Measurements from ENCODE around the gene HDLBP. TPM values are rescaled to one million over a fixed set of nuclear protein-coding genes. Genes with fewer than 3 reads are reported as not detected.
"Not testable (repeated sequence)": the region's sequence is repeated elsewhere in the genome, so short reads cannot be mapped to it uniquely, and the experiment has no call there.

Gene HDLBP
- total RNA-seq, 2 donors from 2014 or later = 272 to 283 TPM

- H3K36me3 Mint-ChIP-seq (ENCODE audit: insufficient read depth in 2 of 2) = peaks cover 0 to 6% of the 10 kb centered on the region in 2 donors
- no peaks in the 10 kb centered on the region for H3K27me3 Mint-ChIP-seq (ENCODE audit: low read depth)
- H3K4me1 Mint-ChIP-seq (ENCODE audit: low read depth) = peaks cover 75% of the 10 kb centered on the region
- H3K9me3 Mint-ChIP-seq = no peaks in the 10 kb centered on the region
- H3K27ac Mint-ChIP-seq = peak overlapping the region; percentile 83
- DNase-seq = peak; percentile 73 to 78
- H3K4me3 Mint-ChIP-seq = peak overlapping the region; percentile 79 to 84
- ATAC-seq (replicated peaks in 1 of 2) = peak; percentile 91 to 97
Observed at GRCh38 chr2:241309684-241310117, 5.8 kb downstream of the HDLBP start.

GRCh38 chr2:241308832-241309500 lies 6.5 kb downstream of the HDLBP start:
- Mint-ChIP-seq H3K36me3 (ENCODE audit: insufficient read depth in 2 of 2) (peaks cover 0 to 6% of the 10 kb centered on the region in 2 donors), H3K27me3 (ENCODE audit: low read depth) (no peaks in the 10 kb centered on the region), H3K4me3 (peak overlapping the region; percentile 68 to 79), H3K9me3 (no peaks in the 10 kb centered on the region), H3K27ac (peak overlapping the region; percentile 88), H3K4me1 (ENCODE audit: low read depth) (peaks cover 74% of the 10 kb centered on the region)
- ATAC-seq (replicated peaks in 1 of 2) (no peak), DNase-seq (no peak)

DNA sequence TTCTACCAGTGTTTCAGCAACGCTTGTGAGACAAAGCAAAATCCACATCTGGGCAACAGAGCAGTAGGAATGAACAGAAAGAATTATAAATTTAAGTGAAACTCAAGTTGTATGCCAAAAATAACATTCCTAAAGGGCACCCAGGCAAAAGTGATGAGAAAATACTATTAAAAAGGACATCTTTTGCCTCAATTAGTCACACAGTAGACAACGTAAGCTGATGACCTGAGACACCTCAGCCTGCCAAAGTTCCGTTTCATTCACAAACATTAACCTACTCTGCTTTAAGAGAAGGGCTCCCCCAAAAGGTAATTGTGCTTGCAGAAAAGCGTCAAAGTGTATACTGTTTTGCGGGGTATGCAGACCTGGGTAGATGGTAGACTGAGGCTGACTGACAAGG lies 7.2 kb downstream of the HDLBP start:
- Mint-ChIP-seq H3K4me1 (ENCODE audit: low read depth) (peaks cover 67% of the 10 kb centered on the region), H3K9me3 (no peaks in the 10 kb centered on the region), H3K36me3 (ENCODE audit: insufficient read depth in 2 of 2) (peaks cover 0 to 6% of the 10 kb centered on the region in 2 donors), H3K27ac (no peak overlapping the region), H3K4me3 (peak overlapping the region in 1 of 2 donors; percentile 5), H3K27me3 (ENCODE audit: low read depth) (no peaks in the 10 kb centered on the region)
- DNase-seq (no peak), ATAC-seq (replicated peaks in 1 of 2) (no peak)

DNA sequence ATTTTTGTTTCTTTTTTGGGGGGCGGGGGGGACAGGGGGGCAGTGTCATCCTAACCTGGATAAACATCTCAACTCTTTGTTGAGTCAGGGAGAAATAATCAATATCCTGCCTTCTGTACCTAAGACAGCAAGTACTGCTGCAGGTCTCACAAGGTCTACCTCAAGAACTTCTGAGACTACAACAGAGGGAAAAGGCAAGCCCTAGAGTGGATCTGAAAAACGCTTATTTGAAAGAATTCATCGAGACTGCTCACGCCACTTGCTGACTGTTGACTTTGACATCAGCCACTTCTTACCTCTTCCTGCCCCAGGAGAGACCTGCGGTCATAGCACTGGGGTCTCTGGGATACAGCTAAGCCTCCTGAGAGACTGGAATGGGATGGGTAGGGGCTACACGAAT lies 8.4 kb downstream of the HDLBP start:
- H3K4me3 Mint-ChIP-seq = no peak overlapping the region
- peaks cover 0 to 6% of the 10 kb centered on the region in 2 donors for H3K36me3 Mint-ChIP-seq (ENCODE audit: insufficient read depth in 2 of 2)
- ATAC-seq (replicated peaks in 1 of 2) (no peak), DNase-seq (no peak)
- no peak overlapping the region for H3K27ac Mint-ChIP-seq
- H3K9me3 Mint-ChIP-seq = no peaks in the 10 kb centered on the region
- H3K4me1 Mint-ChIP-seq (ENCODE audit: low read depth) = peaks cover 61% of the 10 kb centered on the region
- H3K27me3 Mint-ChIP-seq (ENCODE audit: low read depth) = no peaks in the 10 kb centered on the region

DNA sequence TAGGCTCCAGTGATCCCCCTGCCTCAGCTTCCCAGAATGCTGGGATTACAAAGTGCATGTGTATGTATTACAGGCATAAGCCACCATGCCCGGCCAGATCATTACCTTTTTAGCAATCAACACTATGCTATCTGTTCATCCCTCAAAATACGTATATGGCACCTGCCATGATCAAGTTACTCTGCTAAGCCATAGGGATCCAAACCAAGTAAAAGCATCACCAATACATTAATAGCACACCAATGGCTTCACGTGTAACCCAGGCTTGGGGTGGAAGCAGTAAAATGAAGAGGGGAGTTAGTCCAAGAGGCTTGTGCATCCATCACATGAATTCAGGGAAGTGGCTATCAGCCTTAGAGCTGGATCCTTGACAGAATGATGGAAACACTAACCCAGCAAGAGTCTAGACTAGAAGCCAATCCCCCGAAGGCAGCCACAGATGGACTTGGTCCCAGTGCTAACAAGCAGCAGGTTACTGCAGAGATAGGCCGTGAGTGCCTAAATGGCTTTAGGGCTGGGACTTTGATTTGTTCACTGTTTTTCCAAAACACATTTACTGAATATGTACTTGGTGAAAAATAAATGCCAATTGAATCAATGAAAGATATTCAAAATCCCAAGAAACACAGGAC lies 11.3 kb downstream of the HDLBP start:
- peaks cover 57% of the 10 kb centered on the region for H3K4me1 Mint-ChIP-seq (ENCODE audit: low read depth)

DNA sequence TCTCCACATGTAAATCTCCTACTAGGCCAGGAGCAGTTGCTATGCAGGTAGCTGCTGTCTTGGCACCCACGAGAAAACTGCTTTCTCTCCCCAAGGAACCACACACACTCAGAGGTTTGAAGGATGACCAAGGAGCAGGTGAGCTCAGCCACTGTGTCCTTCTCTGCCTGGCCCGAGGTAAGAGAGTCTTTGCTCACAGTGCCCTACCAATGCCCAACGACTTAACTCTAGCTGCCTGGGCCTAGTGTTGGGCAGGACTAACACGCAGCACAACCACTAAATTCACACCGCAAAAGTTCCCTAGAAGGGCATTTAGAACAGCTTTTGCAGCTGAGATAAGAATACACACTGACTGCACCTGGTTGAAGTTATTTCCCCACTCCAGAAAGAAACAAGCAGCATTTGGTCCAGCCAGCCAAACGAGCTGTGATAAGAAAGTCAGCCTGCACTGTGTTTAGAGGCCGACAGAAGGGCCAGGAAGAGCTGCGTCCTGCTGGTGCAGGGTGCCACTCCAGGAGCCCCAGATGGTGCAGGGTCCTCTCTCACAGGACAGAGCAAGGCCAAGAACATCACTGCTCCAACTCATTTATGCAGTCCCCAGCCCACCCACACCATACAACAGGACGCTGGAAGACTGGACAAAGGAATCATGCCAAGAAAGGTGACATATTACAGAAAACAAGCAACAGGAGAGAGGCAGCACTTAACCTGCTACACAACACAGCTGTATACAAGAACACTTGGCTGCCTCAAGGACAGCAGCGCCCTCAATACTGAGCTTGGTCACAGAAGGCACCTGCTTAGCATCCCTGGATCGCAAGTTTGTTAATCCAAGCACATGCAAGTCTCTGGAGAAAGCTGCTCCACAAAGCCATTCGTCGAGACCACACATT lies 12.5 kb downstream of the HDLBP start:
- peaks cover 55% of the 10 kb centered on the region for H3K4me1 Mint-ChIP-seq (ENCODE audit: low read depth)
- DNase-seq (no peak), ATAC-seq (replicated peaks in 1 of 2) (no peak)
- peak overlapping the region; percentile 36 for H3K27ac Mint-ChIP-seq
- H3K4me3 Mint-ChIP-seq = no peak overlapping the region
- H3K36me3 Mint-ChIP-seq (ENCODE audit: insufficient read depth in 2 of 2) = no peaks in the 10 kb centered on the region
- no peaks in the 10 kb centered on the region for H3K9me3 Mint-ChIP-seq
- no peaks in the 10 kb centered on the region for H3K27me3 Mint-ChIP-seq (ENCODE audit: low read depth)

More for the DNA sequence above, 11.3 kb downstream of the HDLBP start:
- H3K27ac Mint-ChIP-seq = no peak overlapping the region
- H3K4me3 Mint-ChIP-seq = no peak overlapping the region
- H3K9me3 Mint-ChIP-seq = no peaks in the 10 kb centered on the region
- H3K27me3 Mint-ChIP-seq (ENCODE audit: low read depth) = no peaks in the 10 kb centered on the region
- peaks cover 0 to 4% of the 10 kb centered on the region in 2 donors for H3K36me3 Mint-ChIP-seq (ENCODE audit: insufficient read depth in 2 of 2)
- ATAC-seq (replicated peaks in 1 of 2) = no peak
- no peak for DNase-seq

GRCh38 chr2:241302083-241302482 lies 13.4 kb downstream of the HDLBP start:
- peaks cover 56% of the 10 kb centered on the region for H3K4me1 Mint-ChIP-seq (ENCODE audit: low read depth)
- ATAC-seq (replicated peaks in 1 of 2) (no peak), DNase-seq (no peak)
- peaks cover 3% of the 10 kb centered on the region in 2 donors for H3K36me3 Mint-ChIP-seq (ENCODE audit: insufficient read depth in 2 of 2)
- H3K27ac Mint-ChIP-seq = no peak overlapping the region
- no peaks in the 10 kb centered on the region for H3K27me3 Mint-ChIP-seq (ENCODE audit: low read depth)
- H3K9me3 Mint-ChIP-seq = no peaks in the 10 kb centered on the region
- H3K4me3 Mint-ChIP-seq = no peak overlapping the region

- peaks cover 50% of the 10 kb centered on the region for H3K4me1 Mint-ChIP-seq (ENCODE audit: low read depth)
- H3K4me3 Mint-ChIP-seq = peak overlapping the region; percentile 60 to 66
- peak; percentile 42 to 53 for DNase-seq
- H3K27ac Mint-ChIP-seq = peak overlapping the region; percentile 23
- peaks cover 5% of the 10 kb centered on the region in 2 donors for H3K36me3 Mint-ChIP-seq (ENCODE audit: insufficient read depth in 2 of 2)
- no peaks in the 10 kb centered on the region for H3K27me3 Mint-ChIP-seq (ENCODE audit: low read depth)
- peak; percentile 76 to 80 for ATAC-seq (replicated peaks in 1 of 2)
- H3K9me3 Mint-ChIP-seq = no peaks in the 10 kb centered on the region
Observed at GRCh38 chr2:241300000-241300399, 15.5 kb downstream of the HDLBP start.

GRCh38 chr2:241298673-241299072 lies 16.8 kb downstream of the HDLBP start:
- peak in 1 of 2 donors; percentile 35 for ATAC-seq (replicated peaks in 1 of 2)
- peak overlapping the region; percentile 36 to 85 for H3K4me3 Mint-ChIP-seq
- peaks cover 45% of the 10 kb centered on the region for H3K4me1 Mint-ChIP-seq (ENCODE audit: low read depth)

GRCh38 chr2:241296767-241297166 lies 18.7 kb downstream of the HDLBP start:
- Mint-ChIP-seq H3K36me3 (ENCODE audit: insufficient read depth in 2 of 2) (peaks cover 5% of the 10 kb centered on the region in 2 donors), H3K9me3 (no peaks in the 10 kb centered on the region), H3K4me3 (no peak overlapping the region), H3K4me1 (ENCODE audit: low read depth) (peaks cover 46% of the 10 kb centered on the region), H3K27ac (no peak overlapping the region), H3K27me3 (ENCODE audit: low read depth) (no peaks in the 10 kb centered on the region)
- ATAC-seq (replicated peaks in 1 of 2) (no peak), DNase-seq (no peak)

More at GRCh38 chr2:241298673-241299072, 16.8 kb downstream of the HDLBP start:
- Mint-ChIP-seq H3K27ac (peak overlapping the region; percentile 83), H3K27me3 (ENCODE audit: low read depth) (no peaks in the 10 kb centered on the region), H3K36me3 (ENCODE audit: insufficient read depth in 2 of 2) (peaks cover 5% of the 10 kb centered on the region in 2 donors), H3K9me3 (no peaks in the 10 kb centered on the region)
- DNase-seq = no peak

DNA sequence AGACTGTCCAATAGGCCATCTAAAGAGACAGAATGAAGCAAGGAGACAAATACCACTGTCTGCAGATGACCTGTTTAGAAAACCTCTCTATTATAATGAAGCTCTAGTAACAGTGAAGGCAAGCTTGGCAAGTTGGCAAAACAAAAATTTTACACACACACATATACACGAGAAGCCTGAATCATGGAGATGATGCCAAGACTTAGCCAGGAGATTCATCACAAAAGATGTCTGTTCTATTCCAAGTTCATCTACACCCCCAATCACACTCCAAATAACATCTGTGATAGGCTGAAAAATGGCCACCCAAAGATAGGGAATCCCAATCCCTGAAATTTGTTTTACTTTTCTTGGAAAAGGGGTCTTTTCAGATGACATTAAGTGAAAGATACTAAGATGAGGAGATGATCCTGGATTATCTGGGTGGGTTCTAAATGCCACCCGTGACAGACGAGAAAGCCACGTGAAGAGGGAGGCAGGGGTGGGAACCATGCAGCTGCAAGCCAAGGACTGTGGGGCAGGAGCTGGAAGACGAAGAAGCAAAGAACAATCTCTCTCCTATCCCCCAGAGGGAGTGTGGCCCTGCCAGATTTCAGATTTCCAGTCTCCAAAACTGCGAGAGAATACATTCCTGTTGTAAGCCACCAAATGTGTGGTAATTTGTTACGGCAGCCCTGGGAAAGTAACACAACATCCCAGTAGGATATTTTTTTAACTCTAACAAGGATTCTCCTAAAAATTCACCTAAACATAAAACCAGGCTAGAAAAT lies 20.0 kb downstream of the HDLBP start:
- H3K4me3 Mint-ChIP-seq = no peak overlapping the region
- H3K4me1 Mint-ChIP-seq (ENCODE audit: low read depth) = peaks cover 44% of the 10 kb centered on the region
- no peaks in the 10 kb centered on the region for H3K27me3 Mint-ChIP-seq (ENCODE audit: low read depth)
- H3K27ac Mint-ChIP-seq = no peak overlapping the region
- no peak for DNase-seq
- H3K9me3 Mint-ChIP-seq = no peaks in the 10 kb centered on the region
- peaks cover 5% of the 10 kb centered on the region in 2 donors for H3K36me3 Mint-ChIP-seq (ENCODE audit: insufficient read depth in 2 of 2)
- no peak for ATAC-seq (replicated peaks in 1 of 2)

GRCh38 chr2:241293378-241293797 lies 22.1 kb downstream of the HDLBP start:
- H3K36me3 Mint-ChIP-seq (ENCODE audit: insufficient read depth in 2 of 2) = peaks cover 5 to 10% of the 10 kb centered on the region in 2 donors
- H3K9me3 Mint-ChIP-seq; H3K27ac Mint-ChIP-seq; H3K4me3 Mint-ChIP-seq; DNase-seq; H3K27me3 Mint-ChIP-seq (ENCODE audit: low read depth); ATAC-seq (replicated peaks in 1 of 2): not testable (repeated sequence)
- peaks cover 42% of the 10 kb centered on the region for H3K4me1 Mint-ChIP-seq (ENCODE audit: low read depth)
